Fibroblast of skin of scalp (primary cell): ENCODE measurements around the gene ARMC3.
"Not testable (repeated sequence)": the region's sequence is repeated elsewhere in the genome, so short reads cannot be mapped to it uniquely, and the experiment has no call there.

ENCODE experiments used
- DNase-seq: peaks from one replicate; pipeline ENCODE4 v3.0.0-alpha.2; 2013

The ARMC3 gene

GRCh38 chr10:23053036-23053435, 125.2 kb downstream of the ARMC3 start:
- DNase-seq, result no peak

GRCh38 chr10:23055424-23056185, 127.8 kb downstream of the ARMC3 start:
- no peak for DNase-seq

GRCh38 chr10:23056186-23056579, 128.3 kb downstream of the ARMC3 start:
- no peak for DNase-seq

- no peak for DNase-seq
Observed at GRCh38 chr10:23058366-23058765, 130.5 kb downstream of the ARMC3 start.

- no peak for DNase-seq
Observed at GRCh38 chr10:23060918-23061317, 133.1 kb downstream of the ARMC3 start.

- DNase-seq, result no peak
Observed at GRCh38 chr10:23063045-23063972, 135.5 kb downstream of the ARMC3 start.

GRCh38 chr10:23063973-23064812, 136.3 kb downstream of the ARMC3 start:
- no peak for DNase-seq

- DNase-seq, result not testable (repeated sequence)
Observed at GRCh38 chr10:23064813-23065114, 136.9 kb downstream of the ARMC3 start.

- DNase-seq, result peak; percentile 73
Observed at GRCh38 chr10:23065181-23065948, 137.5 kb downstream of the ARMC3 start.

- DNase-seq, result no peak
Observed at GRCh38 chr10:23067337-23067736, 139.5 kb downstream of the ARMC3 start.

- DNase-seq, result peak; percentile 71
Observed at GRCh38 chr10:23067939-23068775, 140.3 kb downstream of the ARMC3 start.

- no peak for DNase-seq
Observed at GRCh38 chr10:23069019-23069815, 141.4 kb downstream of the ARMC3 start.

GRCh38 chr10:23070092-23070912, 142.4 kb downstream of the ARMC3 start:
- DNase-seq, result not testable (repeated sequence)

GRCh38 chr10:23070913-23071218, 143.0 kb downstream of the ARMC3 start:
- no peak for DNase-seq

- not testable (repeated sequence) for DNase-seq
Observed at GRCh38 chr10:23072593-23072992, 144.7 kb downstream of the ARMC3 start.

- DNase-seq, result no peak
Observed at GRCh38 chr10:23073527-23073926, 145.7 kb downstream of the ARMC3 start.

GRCh38 chr10:23075672-23076071, 147.8 kb downstream of the ARMC3 start:
- DNase-seq, result no peak

- no peak for DNase-seq
Observed at GRCh38 chr10:23078114-23078513, 150.3 kb downstream of the ARMC3 start.

- DNase-seq, result no peak
Observed at GRCh38 chr10:23079700-23080099, 151.8 kb downstream of the ARMC3 start.

GRCh38 chr10:23080262-23080661, 152.4 kb downstream of the ARMC3 start:
- no peak for DNase-seq
